Endothelial cell (in vitro differentiated cells): ENCODE results near the gene MPZL2. TPM values are rescaled to one million over a fixed set of nuclear protein-coding genes. Genes with fewer than 3 reads are reported as not detected.
A peak's percentile ranks its signal among the peaks of the same experiment; 100 is the strongest.

ENCODE experiments used
- DNase-seq: peaks from one replicate; pipeline ENCODE4 v3.0.0; 2021; ENCODE audit warnings: low spot score
- H3K27ac Mint-ChIP-seq: one replicate; pipeline ENCODE4 v1.8.0; 2021; ENCODE audit warnings: mixed read lengths, inconsistent platforms; ENCODE audit not compliant: unreplicated experiment
- H3K27me3 Mint-ChIP-seq: one replicate; pipeline ENCODE4 v1.8.0; 2021; ENCODE audit warnings: mild to moderate bottlenecking, moderate library complexity, mixed read lengths, inconsistent platforms; ENCODE audit not compliant: unreplicated experiment
- H3K36me3 Mint-ChIP-seq: one replicate; pipeline ENCODE4 v1.8.0; 2021; ENCODE audit warnings: mild to moderate bottlenecking, low read depth, mixed read lengths, inconsistent platforms; ENCODE audit not compliant: unreplicated experiment
- H3K4me1 Mint-ChIP-seq: one replicate; pipeline ENCODE4 v1.8.0; 2021; ENCODE audit warnings: mild to moderate bottlenecking, mixed read lengths, inconsistent platforms; ENCODE audit not compliant: unreplicated experiment
- H3K4me3 Mint-ChIP-seq: one replicate; pipeline ENCODE4 v1.8.0; 2021; ENCODE audit warnings: mild to moderate bottlenecking, mixed read lengths, inconsistent platforms; ENCODE audit not compliant: unreplicated experiment
- H3K9me3 Mint-ChIP-seq: one replicate; pipeline ENCODE4 v1.8.0; 2021; ENCODE audit warnings: mixed read lengths, inconsistent platforms; ENCODE audit not compliant: unreplicated experiment
- CTCF ChIP-seq: fragments of 200-600 bp; sonication (generic); IDR thresholded peaks from one replicate; pipeline ENCODE4 v1.5.0; 2021; ENCODE audit warnings: antibody characterized with exemption; ENCODE audit not compliant: unreplicated experiment
- total RNA-seq: library from RNA; stranded (reverse); fragmentation: NEBNext Ultra II Directional; extraction: Animal tissue kit (Norgen Biotek cat#: 25700); gene quantifications from one replicate; pipeline ENCODE4 v1.2.1, GENCODE V29; 2021; ENCODE audit not compliant: unreplicated experiment

Gene MPZL2
- total RNA-seq, 1 donor from 2014 or later = 1.0 TPM

- Mint-ChIP-seq H3K4me1 (peaks cover 68% of the 10 kb centered on the region), H3K27me3 (peaks cover 9% of the 10 kb centered on the region), H3K9me3 (no peaks in the 10 kb centered on the region), H3K27ac (peak overlapping the region; percentile 97), H3K4me3 (peak overlapping the region; percentile 43), H3K36me3 (peaks cover 4% of the 10 kb centered on the region)
- no peak for TF ChIP-seq CTCF
- DNase-seq = peak; percentile 38
Observed at GRCh38 chr11:118240999-118241763, 22.9 kb downstream of the MPZL2 start.

GRCh38 chr11:118239509-118240205 lies 24.4 kb downstream of the MPZL2 start:
- peaks cover 66% of the 10 kb centered on the region for H3K4me1 Mint-ChIP-seq
- peak overlapping the region; percentile 97 for H3K27ac Mint-ChIP-seq
- no peak overlapping the region for H3K4me3 Mint-ChIP-seq
- TF ChIP-seq CTCF = no peak
- DNase-seq = no peak
- no peaks in the 10 kb centered on the region for H3K9me3 Mint-ChIP-seq
- peaks cover 10% of the 10 kb centered on the region for H3K36me3 Mint-ChIP-seq
- H3K27me3 Mint-ChIP-seq = peaks cover 11% of the 10 kb centered on the region

GRCh38 chr11:118238929-118239328 lies 25.2 kb downstream of the MPZL2 start:
- H3K27me3 Mint-ChIP-seq = peaks cover 8% of the 10 kb centered on the region
- no peak for TF ChIP-seq CTCF
- peaks cover 10% of the 10 kb centered on the region for H3K36me3 Mint-ChIP-seq
- peaks cover 63% of the 10 kb centered on the region for H3K4me1 Mint-ChIP-seq
- H3K9me3 Mint-ChIP-seq = no peaks in the 10 kb centered on the region
- H3K27ac Mint-ChIP-seq = peak overlapping the region; percentile 88
- no peak overlapping the region for H3K4me3 Mint-ChIP-seq
- DNase-seq = no peak

- Mint-ChIP-seq H3K4me3 (no peak overlapping the region), H3K27ac (peak overlapping the region; percentile 88), H3K9me3 (no peaks in the 10 kb centered on the region), H3K36me3 (peaks cover 10% of the 10 kb centered on the region), H3K4me1 (peaks cover 59% of the 10 kb centered on the region), H3K27me3 (peaks cover 8% of the 10 kb centered on the region)
- no peak for DNase-seq
- no peak for TF ChIP-seq CTCF
Observed at GRCh38 chr11:118238421-118238820, 25.7 kb downstream of the MPZL2 start.

GRCh38 chr11:118236170-118236569 lies 27.9 kb downstream of the MPZL2 start:
- H3K4me3 Mint-ChIP-seq = no peak overlapping the region
- H3K9me3 Mint-ChIP-seq = no peaks in the 10 kb centered on the region
- H3K27ac Mint-ChIP-seq = peak overlapping the region; percentile 32
- peaks cover 4% of the 10 kb centered on the region for H3K27me3 Mint-ChIP-seq
- H3K36me3 Mint-ChIP-seq = peaks cover 13% of the 10 kb centered on the region
- TF ChIP-seq CTCF = no peak
- H3K4me1 Mint-ChIP-seq = peaks cover 42% of the 10 kb centered on the region
- no peak for DNase-seq
